T-helper 1 cell treated with Interleukin-12 subunit alpha and Interleukin-12 subunit beta and Interleukin-4 antibody, amounts not matched to agents 30 μg/mL and 1 μg/mL, for 36 hours (primary cell): ENCODE data around the gene OAS3.
A peak's percentile ranks its signal among the peaks of the same experiment; 100 is the strongest.
"Not testable (repeated sequence)": the region's sequence is repeated elsewhere in the genome, so short reads cannot be mapped to it uniquely, and the experiment has no call there.

Source experiments
- H3K27ac Mint-ChIP-seq: one replicate; pipeline ENCODE4 v1.8.0; 2021; ENCODE audit warnings: mild to moderate bottlenecking, mixed read lengths
- H3K27me3 Mint-ChIP-seq: one replicate; pipeline ENCODE4 v1.8.0; 2021; ENCODE audit warnings: low read depth, mixed read lengths
- H3K36me3 Mint-ChIP-seq: one replicate; pipeline ENCODE4 v1.8.0; 2021; ENCODE audit warnings: low read depth, mixed read lengths
- H3K4me1 Mint-ChIP-seq: one replicate; pipeline ENCODE4 v1.8.0; 2021; ENCODE audit warnings: low read depth, mixed read lengths
- H3K4me3 Mint-ChIP-seq: one replicate; pipeline ENCODE4 v1.8.0; 2021; ENCODE audit warnings: mild to moderate bottlenecking, moderate library complexity, mixed read lengths
- H3K9me3 Mint-ChIP-seq: one replicate; pipeline ENCODE4 v1.8.0; 2021; ENCODE audit warnings: mixed read lengths

OAS3 gene

DNA sequence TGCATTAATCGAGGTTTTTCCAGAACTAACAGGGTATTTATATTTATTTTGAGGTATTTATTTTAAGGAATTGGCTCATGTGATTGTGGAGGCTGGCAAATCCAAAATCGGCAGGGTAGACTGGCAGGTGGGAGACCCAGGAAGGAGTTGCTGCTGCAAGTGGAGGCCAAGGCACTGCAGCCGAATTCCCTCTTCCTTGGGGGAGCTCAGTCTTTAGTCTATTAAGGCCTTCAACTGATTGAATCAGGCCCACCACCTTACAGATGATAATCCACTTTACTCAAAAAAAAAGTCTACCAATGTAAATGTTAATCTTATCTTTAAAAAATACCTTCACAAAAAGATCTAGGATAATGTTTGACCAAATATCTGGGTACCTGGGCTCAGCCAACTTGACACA, 38.9 kb downstream of the OAS3 start:
- H3K4me3 Mint-ChIP-seq, result no peak overlapping the region
- peak overlapping the region; percentile 97 for H3K27ac Mint-ChIP-seq
- peaks cover 44% of the 10 kb centered on the region for H3K4me1 Mint-ChIP-seq
- H3K9me3 Mint-ChIP-seq, result peaks cover 13% of the 10 kb centered on the region
- H3K27me3 Mint-ChIP-seq, result no peaks in the 10 kb centered on the region
- H3K36me3 Mint-ChIP-seq, result peaks cover 45% of the 10 kb centered on the region

GRCh38 chr12:112977641-112978040, 39.4 kb downstream of the OAS3 start:
- H3K36me3 Mint-ChIP-seq, result peaks cover 45% of the 10 kb centered on the region
- peaks cover 49% of the 10 kb centered on the region for H3K4me1 Mint-ChIP-seq
- peak overlapping the region; percentile 97 for H3K27ac Mint-ChIP-seq
- no peaks in the 10 kb centered on the region for H3K27me3 Mint-ChIP-seq
- peaks cover 18% of the 10 kb centered on the region for H3K9me3 Mint-ChIP-seq
- H3K4me3 Mint-ChIP-seq, result peak overlapping the region; percentile 90

DNA sequence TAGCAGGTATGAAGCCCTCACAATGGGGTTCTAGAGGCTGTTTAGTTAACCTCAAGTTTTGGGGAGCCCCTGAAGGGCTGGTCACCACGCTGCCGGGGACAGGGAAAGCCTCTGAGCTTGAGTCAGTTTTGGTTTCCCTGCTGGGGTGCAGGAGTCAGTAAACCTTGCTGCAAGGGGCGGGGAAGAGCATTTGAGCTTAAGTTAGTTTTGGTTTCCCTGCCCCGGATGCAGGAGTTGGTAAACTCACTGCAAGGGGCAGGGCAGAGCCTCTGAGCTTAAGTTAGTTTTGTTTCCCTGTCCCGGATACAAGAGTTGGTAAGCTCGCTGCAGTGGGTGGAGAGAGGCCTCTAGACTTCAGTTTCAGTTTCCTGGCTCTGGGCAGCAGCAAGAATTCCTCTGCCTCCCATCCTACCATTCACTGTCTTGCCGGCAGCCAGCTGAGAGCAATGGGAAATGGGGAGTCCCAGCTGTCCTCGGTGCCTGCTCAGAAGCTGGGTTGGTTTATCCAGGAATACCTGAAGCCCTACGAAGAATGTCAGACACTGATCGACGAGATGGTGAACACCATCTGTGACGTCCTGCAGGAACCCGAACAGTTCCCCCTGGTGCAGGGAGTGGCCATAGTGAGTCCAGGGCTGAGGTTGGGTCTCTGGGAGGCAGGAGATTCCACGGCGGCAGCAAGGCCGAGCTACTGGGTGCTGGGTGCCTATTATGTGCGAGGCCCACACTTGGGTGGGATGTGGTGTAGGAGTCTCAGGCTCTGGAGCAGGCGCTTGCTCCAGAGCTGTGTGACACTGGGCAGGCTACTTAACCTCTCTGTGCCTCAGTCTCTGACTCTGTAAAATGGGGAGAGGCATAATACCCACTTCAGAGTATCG, 40.1 kb downstream of the OAS3 start, which contains the start of gene OAS2:
OAS2 (plus strand) TSS at position 357 of the 878 bp plus-strand sequence; CDS start at position 447, 90 bp downstream.
- Mint-ChIP-seq H3K36me3 (peaks cover 47% of the 10 kb centered on the region), H3K4me1 (peaks cover 50% of the 10 kb centered on the region), H3K27ac (peak within 1 kb of the TSS; percentile 97), H3K4me3 (peak within 1 kb of the TSS; percentile 90), H3K27me3 (no peaks in the 10 kb centered on the region), H3K9me3 (peaks cover 23% of the 10 kb centered on the region)

DNA sequence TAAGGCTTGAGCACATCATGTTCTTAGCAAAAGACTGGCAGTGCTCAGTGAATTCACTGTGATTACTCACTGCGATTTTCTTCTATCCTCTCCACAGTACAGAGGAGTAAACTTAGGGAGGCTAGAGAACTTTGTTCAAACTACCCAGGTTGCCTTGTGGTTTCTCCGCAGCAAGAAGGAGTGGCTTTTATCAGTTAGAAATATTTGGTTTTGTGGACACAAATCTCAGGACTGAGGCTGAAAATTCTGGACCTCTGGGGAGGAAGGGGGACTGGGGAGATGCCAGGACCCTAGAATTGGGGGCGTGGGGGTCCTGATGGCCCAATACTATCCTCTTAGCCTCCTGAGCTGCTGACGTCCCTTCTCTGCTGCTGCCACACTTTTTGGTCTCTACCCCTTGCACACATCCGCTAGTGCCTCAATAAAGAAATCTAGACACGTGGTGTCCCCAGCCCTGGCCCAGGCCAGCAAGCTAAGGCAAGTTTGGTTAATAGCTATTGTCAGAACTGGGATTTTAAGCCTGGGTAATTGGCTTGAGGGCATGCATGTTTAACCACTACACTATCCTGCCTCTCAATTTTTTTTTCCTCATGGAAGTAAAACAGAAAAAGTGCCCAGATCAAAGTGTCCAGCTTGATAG, 40.9 kb downstream of the OAS3 start:
- peak overlapping the region; percentile 90 for H3K4me3 Mint-ChIP-seq
- H3K27me3 Mint-ChIP-seq, result no peaks in the 10 kb centered on the region
- H3K27ac Mint-ChIP-seq, result peak overlapping the region; percentile 97
- H3K9me3 Mint-ChIP-seq, result peaks cover 24% of the 10 kb centered on the region
- H3K4me1 Mint-ChIP-seq, result peaks cover 47% of the 10 kb centered on the region
- peaks cover 53% of the 10 kb centered on the region for H3K36me3 Mint-ChIP-seq

GRCh38 chr12:112980491-112981158, 42.4 kb downstream of the OAS3 start:
- H3K9me3 Mint-ChIP-seq, result peaks cover 38% of the 10 kb centered on the region
- H3K36me3 Mint-ChIP-seq, result peaks cover 68% of the 10 kb centered on the region
- no peaks in the 10 kb centered on the region for H3K27me3 Mint-ChIP-seq
- H3K4me1 Mint-ChIP-seq, result peaks cover 57% of the 10 kb centered on the region
- H3K27ac Mint-ChIP-seq, result peak overlapping the region; percentile 72
- H3K4me3 Mint-ChIP-seq, result peak overlapping the region; percentile 90

DNA sequence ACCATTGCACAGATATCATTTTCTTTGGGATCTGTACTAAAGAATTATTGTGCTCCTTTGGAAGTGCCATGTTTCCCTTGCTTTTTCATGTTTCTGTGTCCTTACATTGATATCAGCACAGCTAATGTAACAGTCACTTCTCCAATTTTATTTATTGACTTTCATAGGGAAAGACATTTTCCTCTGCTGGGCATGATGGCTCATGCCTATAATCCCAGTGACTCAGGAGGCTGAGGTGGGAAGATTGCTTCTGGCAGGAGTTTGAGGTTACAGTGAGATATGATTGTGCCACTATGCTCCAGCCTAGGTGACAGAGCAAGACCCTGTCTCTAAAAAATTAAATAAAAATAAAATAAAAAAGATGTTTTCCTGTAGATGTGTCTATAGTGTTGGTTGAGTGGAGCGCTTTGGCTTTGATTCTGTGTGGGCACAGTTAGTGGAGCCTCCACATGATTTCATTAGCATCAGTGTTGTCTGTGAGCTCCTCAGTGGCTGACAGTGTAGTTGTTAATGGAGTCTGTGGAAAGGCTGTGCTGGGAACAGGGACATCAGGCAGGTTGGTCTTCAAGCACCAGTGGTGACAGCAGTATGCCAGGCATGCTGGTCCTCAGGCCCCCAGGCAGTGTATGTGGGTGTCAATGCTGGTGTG, 47.5 kb downstream of the OAS3 start:
- peaks cover 88% of the 10 kb centered on the region for H3K36me3 Mint-ChIP-seq
- peaks cover 68% of the 10 kb centered on the region for H3K4me1 Mint-ChIP-seq
- no peak overlapping the region for H3K4me3 Mint-ChIP-seq
- H3K27ac Mint-ChIP-seq, result no peak overlapping the region
- peaks cover 38% of the 10 kb centered on the region for H3K9me3 Mint-ChIP-seq
- no peaks in the 10 kb centered on the region for H3K27me3 Mint-ChIP-seq

GRCh38 chr12:112986291-112986800, 48.1 kb downstream of the OAS3 start:
- Mint-ChIP-seq H3K27ac (no peak overlapping the region), H3K36me3 (peaks cover 88% of the 10 kb centered on the region), H3K27me3 (no peaks in the 10 kb centered on the region), H3K4me3 (no peak overlapping the region), H3K4me1 (peaks cover 69% of the 10 kb centered on the region), H3K9me3 (peaks cover 33% of the 10 kb centered on the region)

DNA sequence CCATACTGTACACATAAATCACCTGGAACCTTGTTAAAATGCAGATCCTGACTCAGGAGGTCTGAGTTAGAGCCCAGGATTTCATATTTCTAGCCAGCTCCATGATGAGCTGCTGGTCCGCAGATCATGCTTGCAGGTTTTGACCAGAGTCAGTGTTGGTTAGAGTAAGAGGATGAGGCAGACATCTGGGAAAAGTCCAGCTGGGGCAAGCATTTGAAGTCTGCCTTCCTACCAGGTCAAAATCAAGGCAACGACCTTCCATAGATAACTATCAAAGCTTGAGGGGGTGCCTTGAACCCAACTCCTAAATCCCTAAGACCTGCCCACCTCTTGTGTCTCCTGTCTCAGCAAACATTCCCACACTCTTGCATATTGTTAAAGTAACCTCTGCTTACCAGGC, 49.3 kb downstream of the OAS3 start:
- peak overlapping the region; percentile 71 for H3K27ac Mint-ChIP-seq
- peaks cover 59% of the 10 kb centered on the region for H3K4me1 Mint-ChIP-seq
- H3K36me3 Mint-ChIP-seq, result peaks cover 87% of the 10 kb centered on the region
- H3K27me3 Mint-ChIP-seq, result no peaks in the 10 kb centered on the region
- no peak overlapping the region for H3K4me3 Mint-ChIP-seq
- H3K9me3 Mint-ChIP-seq, result peaks cover 25% of the 10 kb centered on the region

DNA sequence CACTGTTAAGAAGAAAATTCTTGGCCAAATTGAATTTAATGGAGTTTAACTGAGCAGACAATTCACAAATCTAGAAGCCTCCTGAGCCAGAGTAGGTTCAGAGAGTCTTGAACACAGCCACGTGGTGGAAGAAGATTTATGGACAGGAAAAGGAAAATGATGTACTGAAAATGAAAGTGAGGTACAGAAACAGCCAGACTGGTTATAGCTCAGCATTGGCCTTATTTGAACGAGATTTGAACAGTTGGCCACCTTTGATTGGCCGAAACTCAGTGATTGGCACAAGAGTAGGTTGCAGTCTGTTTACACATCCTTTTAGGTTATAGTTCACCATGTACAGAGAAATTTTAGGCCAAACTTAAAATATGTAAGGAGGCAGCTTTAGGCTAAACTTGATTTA, 50.0 kb downstream of the OAS3 start:
- Mint-ChIP-seq H3K9me3 (peaks cover 20% of the 10 kb centered on the region), H3K27me3 (no peaks in the 10 kb centered on the region), H3K27ac (peak overlapping the region; percentile 71), H3K4me3 (peak overlapping the region; percentile 2), H3K36me3 (peaks cover 87% of the 10 kb centered on the region), H3K4me1 (peaks cover 61% of the 10 kb centered on the region)

DNA sequence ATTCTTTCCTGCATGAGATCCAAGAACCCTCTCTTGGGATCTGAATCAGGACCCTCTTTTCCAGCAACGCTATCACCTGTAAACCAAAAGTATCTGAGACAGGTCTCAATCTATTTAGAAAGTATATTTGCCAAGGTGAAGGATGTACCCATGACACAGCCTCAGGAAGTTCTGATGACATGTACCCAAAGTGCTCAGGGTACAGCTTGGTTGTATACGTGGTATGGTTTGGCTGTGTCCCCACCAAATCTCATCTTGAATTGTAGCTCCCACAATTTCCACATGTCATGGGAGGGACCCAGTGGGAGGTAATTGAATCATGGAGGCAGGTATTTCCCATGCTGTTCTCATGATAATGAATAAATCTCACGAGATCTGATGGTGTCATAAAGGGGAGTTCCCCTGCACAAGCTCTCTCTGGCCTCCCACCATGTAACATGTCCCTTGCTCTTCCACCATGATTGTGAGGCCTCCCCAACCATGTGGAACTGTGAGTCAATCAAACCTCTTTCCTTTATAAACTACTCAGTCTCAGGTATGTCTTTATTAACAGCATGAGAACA, 50.6 kb downstream of the OAS3 start:
- Mint-ChIP-seq H3K9me3 (peaks cover 20% of the 10 kb centered on the region), H3K4me3 (peak overlapping the region; percentile 2), H3K27ac (peak overlapping the region; percentile 71), H3K4me1 (peaks cover 64% of the 10 kb centered on the region), H3K36me3 (peaks cover 83% of the 10 kb centered on the region)
- not testable (repeated sequence) for H3K27me3 Mint-ChIP-seq

DNA sequence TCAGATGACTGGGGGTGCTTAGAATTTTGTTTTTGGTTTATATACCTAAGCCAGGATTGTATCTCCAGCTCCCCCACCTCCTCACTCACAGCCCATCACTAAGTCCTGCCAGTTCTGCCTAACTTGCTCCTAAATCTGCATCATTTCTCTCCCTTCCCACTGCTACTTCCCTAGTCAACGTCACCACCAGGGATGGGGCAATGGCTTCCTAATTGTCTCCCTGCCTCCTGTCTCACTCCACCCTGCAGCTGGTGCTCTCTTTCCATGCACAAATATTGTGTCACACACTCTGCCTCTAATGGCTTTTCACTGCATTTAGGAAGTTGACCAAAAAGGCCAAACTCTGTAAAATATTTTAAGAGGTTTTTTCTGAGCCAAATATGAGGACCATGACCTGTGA, 51.5 kb downstream of the OAS3 start:
- H3K9me3 Mint-ChIP-seq, result peaks cover 12% of the 10 kb centered on the region
- no peaks in the 10 kb centered on the region for H3K27me3 Mint-ChIP-seq
- H3K4me1 Mint-ChIP-seq, result peaks cover 64% of the 10 kb centered on the region
- peaks cover 79% of the 10 kb centered on the region for H3K36me3 Mint-ChIP-seq
- H3K27ac Mint-ChIP-seq, result peak overlapping the region; percentile 49
- no peak overlapping the region for H3K4me3 Mint-ChIP-seq

GRCh38 chr12:112992541-112993398, 54.5 kb downstream of the OAS3 start:
- peaks cover 8% of the 10 kb centered on the region for H3K9me3 Mint-ChIP-seq
- no peak overlapping the region for H3K4me3 Mint-ChIP-seq
- H3K27ac Mint-ChIP-seq, result peak overlapping the region; percentile 21
- no peaks in the 10 kb centered on the region for H3K27me3 Mint-ChIP-seq
- H3K4me1 Mint-ChIP-seq, result peaks cover 43% of the 10 kb centered on the region
- peaks cover 85% of the 10 kb centered on the region for H3K36me3 Mint-ChIP-seq

- H3K4me3 Mint-ChIP-seq, result no peak overlapping the region
- peaks cover 29% of the 10 kb centered on the region for H3K4me1 Mint-ChIP-seq
- H3K27me3 Mint-ChIP-seq, result no peaks in the 10 kb centered on the region
- peaks cover 12% of the 10 kb centered on the region for H3K9me3 Mint-ChIP-seq
- no peak overlapping the region for H3K27ac Mint-ChIP-seq
- peaks cover 85% of the 10 kb centered on the region for H3K36me3 Mint-ChIP-seq
Measured at GRCh38 chr12:112995008-112995407, 56.7 kb downstream of the OAS3 start.
